ENCODE measurements around the gene BEX4. TPM values are rescaled to one million over a fixed set of nuclear protein-coding genes. Genes with fewer than 3 reads are reported as not detected.

Gene BEX4
- polyA plus RNA-seq, 3 donors = 17.6 to 33.5 (median 28.6) TPM

- Mint-ChIP-seq H3K4me1 (peaks cover 16% of the 10 kb centered on the region), H3K27me3 (ENCODE audit: low read depth in 3 of 3) (peaks cover 0 to 5% (median 5%) of the 10 kb centered on the region in 3 donors), H3K9me3 (peaks cover 0 to 5% (median 0%) of the 10 kb centered on the region in 7 donors), H3K27ac (no peak overlapping the region), H3K4me3 (no peak overlapping the region), H3K36me3 (peaks cover 0 to 1% of the 10 kb centered on the region in 2 donors)
- no peaks in the 10 kb centered on the region for H4K20me1 ChIP-seq (ENCODE audit: insufficient read depth, low read length)
- no peaks in the 10 kb centered on the region for H3K36me3 ChIP-seq (replicated peaks in 1 of 2; ENCODE audit: control insufficient read depth in 1 of 2, insufficient read depth in 2 of 2, low read length in 2 of 2)
- no peak overlapping the region for H3K4me2 ChIP-seq (replicated peaks; ENCODE audit: extremely low read depth, low read length, poor library complexity, severe bottlenecking)
- peaks cover 12% of the 10 kb centered on the region for H3K79me2 ChIP-seq (ENCODE audit: insufficient read depth, low read length)
- H3K27me3 ChIP-seq (ENCODE audit: control insufficient read depth in 2 of 2, insufficient read depth in 2 of 2, low read length in 2 of 2) = no peaks in the 10 kb centered on the region
- peaks cover 11 to 14% of the 10 kb centered on the region in 2 donors for H3K4me1 ChIP-seq (ENCODE audit: control insufficient read depth in 1 of 2, insufficient read depth in 2 of 2, low read length in 2 of 2)
- no peak overlapping the region for H2AFZ ChIP-seq (ENCODE audit: insufficient read depth, low read depth, low read length, poor library complexity, severe bottlenecking)
- no peak overlapping the region for H3K4me3 ChIP-seq (replicated peaks in 1 of 3; ENCODE audit: low read depth in 2 of 3, low read length in 3 of 3)
- H3K9ac ChIP-seq (ENCODE audit: insufficient read depth, low read length, poor library complexity, severe bottlenecking) = no peak overlapping the region
- H3K9me3 ChIP-seq (replicated peaks in 1 of 2; ENCODE audit: control insufficient read depth in 1 of 2, insufficient read depth in 1 of 2, low read length in 2 of 2) = no peaks in the 10 kb centered on the region
- no peak for DNase-seq
- intact Hi-C loops (cut with micrococcal nuclease) = no loop called here
- no peak for TF ChIP-seq CTCF (IDR thresholded peaks at IDR 0.05)
- no peak overlapping the region for H3K27ac ChIP-seq (ENCODE audit: low read depth in 1 of 2, low read length in 2 of 2)
Measured at GRCh38 chrX:103256651-103257050, 41.7 kb downstream of the BEX4 start.

GRCh38 chrX:103258275-103258674 lies 43.4 kb downstream of the BEX4 start:
- no peak for TF ChIP-seq CTCF (IDR thresholded peaks at IDR 0.05)

More at GRCh38 chrX:103258275-103258674, 43.4 kb downstream of the BEX4 start:
- Histone ChIP-seq H3K4me1 (ENCODE audit: control insufficient read depth in 1 of 2, insufficient read depth in 2 of 2, low read length in 2 of 2) (peaks cover 11 to 14% of the 10 kb centered on the region in 2 donors), H3K9me3 (replicated peaks in 1 of 2; ENCODE audit: control insufficient read depth in 1 of 2, insufficient read depth in 1 of 2, low read length in 2 of 2) (no peaks in the 10 kb centered on the region), H3K27me3 (ENCODE audit: control insufficient read depth in 2 of 2, insufficient read depth in 2 of 2, low read length in 2 of 2) (no peaks in the 10 kb centered on the region), H3K9ac (ENCODE audit: insufficient read depth, low read length, poor library complexity, severe bottlenecking) (no peak overlapping the region), H3K4me2 (replicated peaks; ENCODE audit: extremely low read depth, low read length, poor library complexity, severe bottlenecking) (no peak overlapping the region), H3K79me2 (ENCODE audit: insufficient read depth, low read length) (peaks cover 12% of the 10 kb centered on the region), H3K27ac (ENCODE audit: low read depth in 1 of 2, low read length in 2 of 2) (no peak overlapping the region), H4K20me1 (ENCODE audit: insufficient read depth, low read length) (no peaks in the 10 kb centered on the region), H3K36me3 (replicated peaks in 1 of 2; ENCODE audit: control insufficient read depth in 1 of 2, insufficient read depth in 2 of 2, low read length in 2 of 2) (no peaks in the 10 kb centered on the region), H2AFZ (ENCODE audit: insufficient read depth, low read depth, low read length, poor library complexity, severe bottlenecking) (no peak overlapping the region), H3K4me3 (replicated peaks in 1 of 3; ENCODE audit: low read depth in 2 of 3, low read length in 3 of 3) (no peak overlapping the region)
- peaks cover 1 to 8% (median 5%) of the 10 kb centered on the region in 3 donors for H3K27me3 Mint-ChIP-seq (ENCODE audit: low read depth in 3 of 3)
- H3K4me3 Mint-ChIP-seq = no peak overlapping the region
- peaks cover 15% of the 10 kb centered on the region for H3K4me1 Mint-ChIP-seq
- peaks cover 0 to 1% of the 10 kb centered on the region in 2 donors for H3K36me3 Mint-ChIP-seq
- no peak overlapping the region for H3K27ac Mint-ChIP-seq
- intact Hi-C loops (cut with micrococcal nuclease) = no loop called here
- no peak for DNase-seq
- peaks cover 0 to 5% (median 0%) of the 10 kb centered on the region in 7 donors for H3K9me3 Mint-ChIP-seq

Other genes starting within 250 kb of the BEX4 start
- under 1 TPM in 1 of 3 donors, not detected in 2; 0.62 TPM for gene BEX1, start 150.9 kb upstream of the BEX4 start, polyA plus RNA-seq
- gene NXF3, start 122.0 kb upstream of the BEX4 start, polyA plus RNA-seq = not detected
- 10 to 100 TPM in 2 of 3 donors, 1 to 10 TPM in 1; 7.0 to 33.7 (median 30.2) TPM for gene TCEAL8, start 40.0 kb downstream of the BEX4 start, polyA plus RNA-seq
- not detected for gene TCEAL5, start 61.6 kb downstream of the BEX4 start, polyA plus RNA-seq
- gene BEX2, start 95.9 kb downstream of the BEX4 start, polyA plus RNA-seq = under 1 TPM; 0.22 to 0.75 (median 0.66) TPM
- not detected for gene TCEAL7, start 115.1 kb downstream of the BEX4 start, polyA plus RNA-seq
- 1 to 10 TPM in 1 of 3 donors, under 1 TPM in 2; 0.49 to 2.2 (median 0.49) TPM for gene TCEAL9, start 141.4 kb downstream of the BEX4 start, polyA plus RNA-seq
- gene BEX3, start 161.4 kb downstream of the BEX4 start, polyA plus RNA-seq = 1 to 10 TPM in 2 of 3 donors, under 1 TPM in 1; 0.49 to 2.7 (median 2.0) TPM

Data from CD14-positive monocyte (primary cell).